HG03139 (cell line): ENCODE measurements around the gene ABCA10.
"Not testable (repeated sequence)": the region's sequence is repeated elsewhere in the genome, so short reads cannot be mapped to it uniquely, and the experiment has no call there.

ENCODE experiments used
- ATAC-seq: cut with Tn5 transposase; IDR thresholded peaks from one replicate; pipeline ENCODE4 v1.9.1; 2021; ENCODE audit not compliant: unreplicated experiment

ABCA10 gene

DNA sequence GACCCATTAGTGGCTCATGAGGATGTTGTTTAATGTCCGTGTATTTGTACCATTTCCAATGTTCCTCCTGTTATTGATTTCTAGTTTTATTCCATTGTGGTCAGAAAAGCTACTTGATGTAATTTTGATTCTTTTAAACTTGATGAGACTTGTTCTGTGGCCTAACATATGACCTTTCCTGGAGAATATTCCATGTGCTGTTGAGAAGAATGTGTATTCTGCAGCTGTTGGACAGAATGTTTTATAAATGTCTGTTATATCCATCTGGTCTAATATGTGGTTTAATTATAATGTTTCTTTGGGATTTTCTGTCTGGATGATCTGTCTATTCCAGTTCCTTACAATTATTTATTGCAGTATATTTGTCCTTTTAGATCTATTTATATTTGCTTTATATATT lies 2.9 kb upstream of the ABCA10 start:
- no peak for ATAC-seq

DNA sequence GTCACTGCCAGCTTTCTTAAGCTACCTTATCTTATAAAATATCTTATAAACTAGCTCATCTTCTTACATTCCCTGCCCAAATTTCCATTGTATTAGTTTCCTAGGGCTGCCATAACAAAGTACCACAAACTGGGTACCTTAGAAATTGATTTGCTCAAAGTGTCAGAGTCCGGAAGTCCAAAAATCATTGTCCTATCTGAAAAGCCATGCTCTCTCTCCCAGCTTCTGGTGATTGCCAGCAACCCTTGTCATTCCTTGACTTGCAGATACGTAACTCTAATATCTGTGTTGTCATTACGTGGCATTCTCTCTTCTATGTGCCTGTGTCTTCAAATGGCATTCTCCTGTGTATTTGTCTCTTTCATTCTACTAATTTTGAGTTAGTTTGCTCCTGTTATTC lies 2.3 kb upstream of the ABCA10 start:
- ATAC-seq: no peak

DNA sequence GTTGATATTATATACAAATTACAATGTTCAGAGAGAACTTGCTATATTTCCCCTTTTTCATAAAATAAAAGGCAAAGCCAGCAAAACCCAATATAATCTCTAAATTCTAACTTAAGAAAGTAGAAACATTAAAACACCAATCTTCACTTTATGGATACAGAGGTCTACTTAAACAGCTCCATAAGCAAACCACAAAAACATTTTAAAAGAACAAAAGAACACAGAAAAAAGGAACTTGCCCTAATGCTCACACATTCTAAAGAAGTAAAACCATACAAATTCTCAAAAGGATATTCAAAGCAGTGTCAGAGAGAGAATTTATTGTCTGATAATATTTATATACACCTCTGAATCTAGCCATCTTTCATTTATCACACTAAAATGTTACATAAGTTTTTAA lies 606 bp downstream of the ABCA10 start:
- no peak for ATAC-seq

GRCh38 chr17:69227541-69227940 lies 1.1 kb downstream of the ABCA10 start:
- no peak for ATAC-seq

DNA sequence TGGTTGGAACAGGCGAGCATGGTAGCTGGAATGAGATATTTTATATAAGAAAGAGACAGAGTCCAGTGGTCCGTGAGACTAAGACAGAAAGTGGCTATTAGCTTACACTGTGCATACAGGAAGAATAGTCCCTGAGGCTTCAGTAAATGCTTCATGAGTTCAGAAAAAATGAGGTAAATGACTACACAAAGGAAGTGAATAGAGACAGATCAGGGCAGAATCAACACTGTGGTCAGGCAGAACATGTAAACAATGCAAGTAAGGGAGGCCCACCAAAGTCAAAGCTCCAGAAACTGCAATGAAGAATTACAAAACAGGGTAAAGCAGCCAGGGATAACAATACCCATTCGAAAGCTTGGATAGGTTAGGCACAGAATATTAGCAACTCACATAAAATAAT lies 4.8 kb downstream of the ABCA10 start:
- no peak for ATAC-seq

GRCh38 chr17:69222707-69223258 lies 5.8 kb downstream of the ABCA10 start:
- ATAC-seq: no peak

- no peak for ATAC-seq
These were observed 8.5 kb downstream of the ABCA10 start for GRCh38 chr17:69220098-69220497.

DNA sequence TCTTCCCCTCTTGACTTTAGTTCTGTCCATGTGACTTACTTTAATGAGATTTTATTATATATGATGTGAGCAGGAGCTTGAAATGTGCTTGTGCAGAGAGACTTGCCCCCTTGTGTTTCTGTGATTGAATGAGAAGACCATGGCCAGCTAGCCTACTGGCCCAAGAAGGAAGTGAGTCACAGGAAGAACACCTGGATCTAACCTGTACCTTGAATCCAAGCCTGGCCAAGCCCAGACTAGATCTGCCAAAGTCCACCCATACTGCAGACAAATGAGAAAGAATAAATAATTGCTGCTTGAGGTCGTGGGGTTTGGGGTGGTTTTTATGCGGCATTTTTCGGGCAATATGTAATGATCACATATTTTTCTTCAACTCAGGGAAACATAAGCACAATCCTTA lies 9.6 kb downstream of the ABCA10 start:
- ATAC-seq: no peak

DNA sequence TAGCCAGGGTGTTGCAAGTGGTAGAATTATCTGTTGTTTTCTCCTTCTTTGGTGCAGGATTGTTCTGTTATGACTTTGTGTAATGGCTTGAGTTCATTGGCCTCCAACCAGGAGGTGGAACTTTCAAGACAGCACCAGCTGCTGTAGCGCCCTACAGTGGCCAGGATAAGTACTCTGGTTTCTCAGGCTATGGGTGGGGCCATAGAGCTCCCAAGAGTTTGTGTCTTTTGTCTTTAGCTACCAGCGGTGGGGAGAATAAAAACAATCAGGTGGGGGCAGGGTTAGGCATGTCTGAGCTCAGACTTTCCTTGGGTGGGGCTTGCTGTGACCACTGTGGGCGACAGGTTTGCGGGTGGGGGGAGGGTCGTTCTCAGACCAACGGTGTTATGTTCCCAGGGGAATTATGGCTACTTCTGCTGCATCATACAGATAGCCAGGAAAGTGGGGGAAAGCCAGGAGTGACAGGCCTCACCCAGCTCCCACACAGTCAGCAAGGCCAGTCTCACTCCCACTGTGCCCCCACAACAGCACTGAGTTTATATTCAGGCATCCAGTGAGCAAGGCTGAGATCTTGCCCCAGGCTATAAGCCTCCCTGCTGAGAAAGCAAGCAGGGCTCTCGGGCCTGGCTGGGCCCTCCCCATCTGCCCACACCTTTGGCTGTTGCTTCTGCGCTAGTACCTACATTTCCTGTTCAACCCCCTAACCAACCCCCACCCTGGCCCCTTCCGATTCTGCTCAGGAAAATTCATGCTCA lies 15.4 kb downstream of the ABCA10 start:
- no peak for ATAC-seq

DNA sequence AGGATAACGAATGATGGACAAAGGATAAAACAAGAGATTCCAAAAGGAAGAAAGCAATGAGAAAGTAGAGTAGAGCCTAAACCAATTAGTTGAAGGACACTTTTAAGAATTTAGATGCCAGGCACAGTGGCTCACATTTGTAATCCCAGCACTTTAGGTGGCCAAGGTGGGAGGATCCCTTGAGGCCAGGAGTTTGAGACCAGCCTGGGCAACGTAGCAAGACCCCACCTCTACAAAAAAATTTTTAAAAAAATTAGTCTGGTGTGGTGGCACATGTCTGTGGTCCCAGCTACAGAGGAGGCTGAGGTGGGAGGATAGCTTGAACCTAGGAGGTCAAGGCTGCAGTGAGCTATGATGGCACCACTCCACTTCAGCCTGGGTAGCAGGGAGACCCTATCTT lies 20.0 kb downstream of the ABCA10 start:
- ATAC-seq: no peak

DNA sequence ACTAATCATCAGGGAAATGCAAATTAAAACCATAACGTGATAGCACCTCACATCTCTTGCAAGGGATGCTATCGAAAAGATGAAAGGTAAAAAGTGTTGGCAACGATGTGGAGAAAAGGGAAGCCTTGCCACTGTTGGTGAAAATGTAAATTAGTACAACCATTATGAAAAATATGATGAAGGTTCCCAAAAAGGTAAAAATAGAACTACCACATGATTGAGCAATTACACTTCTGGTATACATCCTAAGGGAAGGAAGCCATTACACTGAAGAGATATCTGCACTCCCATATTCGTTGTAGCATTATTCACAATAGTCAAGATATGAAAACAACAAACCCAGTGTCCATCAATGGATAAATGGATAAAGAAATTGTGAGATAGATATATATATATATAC lies 21.5 kb downstream of the ABCA10 start:
- ATAC-seq: no peak

- ATAC-seq: no peak
These were observed 30.4 kb downstream of the ABCA10 start for GRCh38 chr17:69198238-69198637.

- not testable (repeated sequence) for ATAC-seq
These were observed 32.4 kb downstream of the ABCA10 start for GRCh38 chr17:69196105-69196653.

DNA sequence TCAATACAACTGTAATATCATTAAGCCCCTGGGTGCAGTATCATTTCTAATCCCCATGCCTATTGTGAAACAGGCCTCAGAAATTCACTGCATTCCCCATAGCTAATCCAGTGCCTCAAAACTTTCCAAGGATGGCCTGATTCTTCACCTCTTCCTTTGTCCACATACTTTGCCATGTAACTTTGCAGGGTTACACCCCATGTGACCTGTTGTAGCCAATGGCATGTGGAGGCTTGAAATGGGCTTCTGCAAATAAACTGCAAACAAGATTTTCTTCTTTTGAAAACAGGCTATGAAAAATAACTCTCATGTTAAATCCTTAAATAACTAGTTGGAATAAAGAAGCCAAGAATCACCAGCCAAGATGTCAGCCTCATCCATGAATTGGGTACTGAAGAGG lies 35.9 kb downstream of the ABCA10 start:
- ATAC-seq: no peak

DNA sequence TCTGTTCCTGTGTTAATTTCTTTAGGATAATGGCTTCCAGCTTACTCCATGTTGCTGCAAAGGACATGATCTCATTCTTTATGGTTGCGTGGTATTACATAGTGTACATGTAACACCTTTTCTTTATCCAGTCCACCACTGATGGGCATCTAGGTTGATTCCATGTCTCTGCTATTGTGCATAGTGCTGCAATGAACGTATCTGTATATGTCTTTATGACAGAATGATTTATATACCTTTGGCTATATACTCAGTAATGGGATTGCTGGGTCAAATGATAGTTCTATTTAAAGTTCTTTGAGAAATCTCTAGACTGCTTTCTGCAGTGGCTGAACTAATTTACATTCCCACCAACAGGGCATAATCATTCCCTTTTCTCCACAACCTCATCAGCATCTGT lies 39.8 kb downstream of the ABCA10 start:
- no peak for ATAC-seq

DNA sequence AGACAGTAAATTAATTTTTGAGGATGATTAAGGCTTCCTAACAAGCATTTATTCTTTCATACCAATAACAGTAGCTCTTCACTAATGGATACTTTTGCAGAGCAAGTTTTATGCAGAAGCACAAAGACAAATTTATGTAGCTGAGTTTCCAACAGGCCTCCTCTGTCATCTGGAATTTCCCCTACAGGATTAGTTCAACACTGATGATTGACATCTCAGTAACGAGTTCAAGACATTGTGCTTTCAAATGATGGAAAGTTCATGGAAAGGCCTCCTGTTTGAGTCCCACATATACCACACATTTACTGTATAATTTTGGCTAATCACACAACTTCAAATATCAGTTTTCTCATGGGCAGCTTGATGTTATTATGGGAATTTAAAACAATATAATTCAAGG lies 40.6 kb downstream of the ABCA10 start:
- no peak for ATAC-seq

GRCh38 chr17:69187294-69187693 lies 41.3 kb downstream of the ABCA10 start:
- ATAC-seq: no peak

DNA sequence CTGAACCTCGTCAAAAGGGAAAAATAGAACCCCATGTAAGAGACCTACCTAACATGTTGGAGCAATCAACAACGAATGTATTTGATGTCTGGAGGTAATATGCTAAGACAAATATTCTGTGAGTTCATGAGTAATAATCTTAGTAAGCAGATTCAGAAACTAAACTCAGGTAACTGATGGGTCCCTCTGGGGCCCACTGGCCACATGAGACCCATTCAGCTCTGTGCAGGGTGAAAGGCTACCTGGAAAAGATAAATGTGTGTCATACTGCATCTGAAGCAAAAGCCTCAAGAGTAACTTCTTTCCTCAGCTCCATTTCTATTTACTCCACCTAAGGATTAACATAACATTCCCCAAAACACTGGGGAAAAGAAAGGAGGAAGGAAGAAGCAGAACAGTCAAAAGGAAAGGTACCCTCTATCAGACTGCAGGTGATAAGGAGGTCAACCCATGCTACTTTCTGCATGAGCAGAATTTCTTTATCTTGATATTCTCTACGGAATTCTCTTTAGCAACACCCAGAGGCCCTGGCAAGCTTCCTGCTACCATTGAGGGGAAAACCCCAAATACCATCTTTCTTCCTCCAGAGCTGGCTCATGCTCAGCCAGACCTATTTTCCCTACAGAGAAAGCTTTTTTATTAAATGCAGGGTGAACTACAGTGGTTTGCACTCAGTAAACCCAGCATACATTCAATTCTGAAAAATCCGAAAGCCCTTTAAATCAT lies 49.2 kb downstream of the ABCA10 start:
- ATAC-seq: no peak

DNA sequence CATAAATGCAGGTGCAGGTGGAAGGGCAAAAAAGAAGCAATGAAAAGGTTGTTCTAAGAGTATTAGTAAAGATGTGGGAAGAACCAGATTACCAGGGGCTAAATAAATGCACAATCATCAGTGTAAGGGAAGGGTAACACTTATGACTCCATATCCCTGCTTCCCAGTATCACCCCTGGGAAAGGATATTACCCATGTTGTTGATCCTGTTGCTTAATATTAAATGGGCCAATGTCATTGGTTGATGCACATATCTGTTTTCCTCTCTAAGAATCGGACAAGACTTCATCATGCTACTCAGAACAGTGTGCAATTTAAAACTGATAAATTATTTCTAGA lies 52.2 kb downstream of the ABCA10 start:
- ATAC-seq: no peak

DNA sequence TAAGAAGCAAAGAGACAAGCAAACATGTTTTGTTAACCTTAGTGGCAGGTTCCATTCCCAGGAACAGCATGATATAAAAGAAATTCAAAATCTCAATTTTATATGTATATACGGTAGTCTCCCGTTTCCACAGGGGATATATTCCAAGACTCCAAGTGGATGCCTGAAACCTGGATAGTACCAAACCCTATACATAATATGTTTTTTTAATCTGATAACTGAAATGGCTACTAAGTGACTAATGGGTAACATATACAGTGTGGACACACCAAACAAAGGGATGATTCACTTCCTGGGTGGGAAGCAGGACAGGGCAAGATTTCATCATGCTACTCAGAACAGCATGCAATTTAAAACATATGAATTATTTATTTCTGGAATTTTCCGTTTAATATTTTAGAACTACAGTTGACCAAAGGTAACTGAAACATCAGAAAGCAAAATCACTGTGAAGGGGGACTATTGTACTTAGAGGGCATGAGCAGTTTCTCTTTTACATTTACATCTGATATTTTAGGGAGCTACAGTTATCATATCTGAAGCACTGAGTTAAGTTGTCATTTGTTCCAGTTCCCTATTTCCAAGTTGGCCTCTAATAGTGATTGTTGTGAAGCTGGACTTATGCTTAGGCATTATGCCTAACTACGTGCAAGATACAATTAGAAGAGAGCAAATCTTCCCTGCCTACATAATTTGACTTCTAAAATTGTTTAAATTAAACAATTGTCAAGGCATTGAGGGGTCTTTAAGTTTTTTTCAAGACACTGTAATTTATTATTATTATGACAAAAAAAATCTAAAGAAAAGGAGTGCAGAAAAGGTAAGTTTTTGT lies 52.8 kb downstream of the ABCA10 start:
- no peak for ATAC-seq

- ATAC-seq: no peak
These were observed 53.4 kb downstream of the ABCA10 start for GRCh38 chr17:69175262-69175624.
